Keratinocyte (primary cell): ENCODE data around the gene ZBTB46.

Experiments
- EZH2 ChIP-seq: IDR thresholded peaks from one replicate; pipeline ENCODE4 v1.6.1; 2012; ENCODE audit warnings: inconsistent platforms, mild to moderate bottlenecking, low read length, moderate library complexity
- TF ChIP-seq, protein P1 (sequence below), 3 experiments: IDR thresholded peaks in 1 of 3; conservative IDR thresholded peaks in 1 of 3; optimal IDR thresholded peaks in 1 of 3; 2 replicates in 2 of 3; 3 replicates in 1 of 3; pipeline versions ENCODE3 to v1.5.1; 2011; ENCODE audit warnings: low read length in 3 of 3, mild to moderate bottlenecking in 3 of 3, moderate library complexity in 2 of 3, control low read depth in 1 of 3, inconsistent platforms in 1 of 3; ENCODE audit not compliant: insufficient read depth in 2 of 3; ENCODE audit errors: extremely low read depth in 1 of 3

DNA sequence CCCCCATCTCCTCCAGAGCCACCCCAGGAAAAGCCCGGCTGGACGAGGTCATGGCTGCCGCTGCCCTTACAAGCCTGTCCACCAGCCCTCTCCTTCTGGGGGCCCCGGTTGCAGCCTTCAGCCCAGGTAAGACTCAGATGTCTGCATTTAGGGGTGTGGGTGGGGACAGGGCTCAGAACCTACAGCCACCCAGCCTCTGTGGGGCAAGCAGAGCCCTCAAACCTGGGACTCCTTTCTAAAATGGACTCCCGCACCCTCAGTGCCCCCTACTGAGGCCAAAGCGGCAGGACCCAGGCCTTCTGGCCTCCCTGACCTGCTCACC is 89.7 kb downstream of the ZBTB46 start:
- TF ChIP-seq, protein P1, sequence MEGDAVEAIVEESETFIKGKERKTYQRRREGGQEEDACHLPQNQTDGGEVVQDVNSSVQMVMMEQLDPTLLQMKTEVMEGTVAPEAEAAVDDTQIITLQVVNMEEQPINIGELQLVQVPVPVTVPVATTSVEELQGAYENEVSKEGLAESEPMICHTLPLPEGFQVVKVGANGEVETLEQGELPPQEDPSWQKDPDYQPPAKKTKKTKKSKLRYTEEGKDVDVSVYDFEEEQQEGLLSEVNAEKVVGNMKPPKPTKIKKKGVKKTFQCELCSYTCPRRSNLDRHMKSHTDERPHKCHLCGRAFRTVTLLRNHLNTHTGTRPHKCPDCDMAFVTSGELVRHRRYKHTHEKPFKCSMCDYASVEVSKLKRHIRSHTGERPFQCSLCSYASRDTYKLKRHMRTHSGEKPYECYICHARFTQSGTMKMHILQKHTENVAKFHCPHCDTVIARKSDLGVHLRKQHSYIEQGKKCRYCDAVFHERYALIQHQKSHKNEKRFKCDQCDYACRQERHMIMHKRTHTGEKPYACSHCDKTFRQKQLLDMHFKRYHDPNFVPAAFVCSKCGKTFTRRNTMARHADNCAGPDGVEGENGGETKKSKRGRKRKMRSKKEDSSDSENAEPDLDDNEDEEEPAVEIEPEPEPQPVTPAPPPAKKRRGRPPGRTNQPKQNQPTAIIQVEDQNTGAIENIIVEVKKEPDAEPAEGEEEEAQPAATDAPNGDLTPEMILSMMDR (optimal IDR thresholded peaks at IDR 0.05 in 1 of 3, IDR thresholded peaks at IDR 0.05 in 1 of 3, conservative IDR thresholded peaks at IDR 0.05 in 1 of 3; ENCODE audit: extremely low read depth in 1 of 3, insufficient read depth in 2 of 3, low read length in 3 of 3) = no peak
- TF ChIP-seq EZH2 = no peak
